KMS-11 (cell line): ENCODE data around the gene CHPF.

Experiments
- H2AFZ ChIP-seq: fragments of 200-600 bp; sonication (generic); 2 replicates; pipeline ENCODE4 v1.6.1; 2016; ENCODE audit warnings: antibody characterized with exemption, mixed run types, low read depth
- H3K27ac ChIP-seq: fragments of 200-600 bp; sonication (generic); 2 replicates; pipeline ENCODE4 v1.6.1; 2016; ENCODE audit warnings: mild to moderate bottlenecking, mixed run types
- H3K27me3 ChIP-seq: fragments of 200-600 bp; sonication (generic); 2 replicates; pipeline ENCODE4 v1.6.1; 2017; ENCODE audit warnings: mild to moderate bottlenecking, low read depth, mixed run types, moderate library complexity; ENCODE audit not compliant: insufficient read depth
- H3K36me3 ChIP-seq: fragments of 200-600 bp; sonication (generic); 2 replicates; pipeline ENCODE4 v1.6.1; 2017; ENCODE audit warnings: mild to moderate bottlenecking, mixed run types; ENCODE audit not compliant: insufficient read depth
- H3K4me1 ChIP-seq: fragments of 200-600 bp; sonication (generic); 2 replicates; pipeline ENCODE4 v1.6.1; 2016; ENCODE audit warnings: mild to moderate bottlenecking, low read depth, mixed run types; ENCODE audit not compliant: poor library complexity, severe bottlenecking
- H3K4me2 ChIP-seq: fragments of 200-600 bp; sonication (generic); 2 replicates; pipeline ENCODE4 v1.7.0; 2016; ENCODE audit warnings: mild to moderate bottlenecking, mixed run types
- H3K4me3 ChIP-seq: fragments of 200-600 bp; sonication (generic); IDR thresholded peaks from 2 replicates; pipeline ENCODE4 v1.6.1; 2017; ENCODE audit warnings: low read depth, low read length, mixed read lengths; ENCODE audit not compliant: insufficient read depth
- H3K79me2 ChIP-seq: fragments of 200-600 bp; sonication (generic); 2 replicates; pipeline ENCODE4 v1.6.1; 2016; ENCODE audit warnings: low read depth, mixed run types; ENCODE audit not compliant: insufficient read depth
- H3K9ac ChIP-seq: fragments of 200-600 bp; sonication (generic); 2 replicates; pipeline ENCODE4 v1.6.1; 2016; ENCODE audit warnings: mild to moderate bottlenecking, mixed run types
- H4K20me1 ChIP-seq: fragments of 200-600 bp; sonication (generic); 2 replicates; pipeline ENCODE4 v1.6.1; 2016; ENCODE audit warnings: mild to moderate bottlenecking, mixed run types; ENCODE audit not compliant: insufficient read depth
- CTCF ChIP-seq: fragments of 200-600 bp; sonication (generic); conservative IDR thresholded peaks from 2 replicates; pipeline ENCODE4 v1.6.1; 2017; ENCODE audit warnings: low read depth, mild to moderate bottlenecking, antibody characterized with exemption, low read length, moderate library complexity, mixed read lengths

Gene CHPF

GRCh38 chr2:219499555-219499954 lies 44.1 kb downstream of the CHPF start:
- Histone ChIP-seq H3K27me3 (peaks cover 7% of the 10 kb centered on the region), H3K36me3 (no peaks in the 10 kb centered on the region), H3K4me3 (no peak overlapping the region), H4K20me1 (no peaks in the 10 kb centered on the region), H3K4me1 (peaks cover 13% of the 10 kb centered on the region), H3K9ac (peak overlapping the region; percentile 87; the same call in 1 of the 2 replicates), H3K4me2 (peak overlapping the region; percentile 97), H3K79me2 (no peaks in the 10 kb centered on the region), H3K27ac (no peak overlapping the region), H2AFZ (no peak overlapping the region; the same call in 1 of the 2 replicates)
- TF ChIP-seq CTCF: no peak

GRCh38 chr2:219499058-219499307 lies 44.6 kb downstream of the CHPF start:
- Histone ChIP-seq H3K9ac (peak overlapping the region; percentile 87), H3K27ac (0 out of 2 replicates have a peak overlapping the region, but pooled peaks have one; percentile 8), H3K4me1 (peaks cover 13% of the 10 kb centered on the region), H3K4me3 (peak overlapping the region; percentile 41), H3K79me2 (no peaks in the 10 kb centered on the region), H3K4me2 (peak overlapping the region; percentile 97), H2AFZ (peak overlapping the region; percentile 95), H4K20me1 (no peaks in the 10 kb centered on the region), H3K27me3 (peaks cover 13% of the 10 kb centered on the region), H3K36me3 (no peaks in the 10 kb centered on the region)
- TF ChIP-seq CTCF: no peak

- 0 out of 2 replicates have a peak within 1 kb of the TSS, but pooled peaks have one; percentile 8 for H3K27ac ChIP-seq
- peak within 1 kb of the TSS; percentile 87 for H3K9ac ChIP-seq
- peak within 1 kb of the TSS; percentile 97 for H3K4me2 ChIP-seq
- H3K4me3 ChIP-seq: peak within 1 kb of the TSS; percentile 78
- H3K79me2 ChIP-seq: no peaks in the 10 kb centered on the region
- no peaks in the 10 kb centered on the region for H4K20me1 ChIP-seq
- peak within 1 kb of the TSS; percentile 95 for H2AFZ ChIP-seq
- peaks cover 13% of the 10 kb centered on the region for H3K4me1 ChIP-seq
- peaks cover 18% of the 10 kb centered on the region for H3K27me3 ChIP-seq
- TF ChIP-seq CTCF: 0 out of 2 replicates have a peak, but pooled peaks have one; percentile 16
- no peaks in the 10 kb centered on the region for H3K36me3 ChIP-seq
Measured at GRCh38 chr2:219498280-219499057, 45.1 kb downstream of the CHPF start, which contains the start of gene GMPPA. Gene GMPPA (plus strand): TSS chr2:219498891. CDS start chr2:219499976, 1,085 bp downstream.

- no peaks in the 10 kb centered on the region for H3K79me2 ChIP-seq
- peaks cover 24% of the 10 kb centered on the region for H3K27me3 ChIP-seq
- no peak for TF ChIP-seq CTCF
- no peak overlapping the region for H3K27ac ChIP-seq
- H4K20me1 ChIP-seq: no peaks in the 10 kb centered on the region
- H2AFZ ChIP-seq: peak overlapping the region; percentile 95
- H3K4me3 ChIP-seq: peak overlapping the region; percentile 78
- H3K4me2 ChIP-seq: peak overlapping the region; percentile 97
- H3K36me3 ChIP-seq: no peaks in the 10 kb centered on the region
- peaks cover 13% of the 10 kb centered on the region for H3K4me1 ChIP-seq
- H3K9ac ChIP-seq: peak overlapping the region; percentile 87; the same call in 1 of the 2 replicates
Measured at GRCh38 chr2:219497495-219498279, 45.9 kb downstream of the CHPF start.
